K562 (cell line): ENCODE data around the gene AHNAK. TPM values are rescaled to one million over a fixed set of nuclear protein-coding genes. Genes with fewer than 3 reads are reported as not detected.
A peak's percentile ranks its signal among the peaks of the same experiment; 100 is the strongest.

ENCODE experiments used
- KDM2B ChIP-seq: fragments of 250-450 bp; sonication (Bioruptor Pico); IDR thresholded peaks from 2 replicates; pipeline ENCODE4 v1.8.0; 2021; ENCODE audit warnings: mild to moderate bottlenecking, moderate library complexity
- POLR2G ChIP-seq: fragments of 200-400 bp; formaldehyde crosslinking; IDR thresholded peaks from 2 replicates; pipeline ENCODE4 v1.6.1; 2017; ENCODE audit warnings: low read depth, mild to moderate bottlenecking, antibody characterized with exemption, low read length, moderate library complexity
- SMC3 ChIP-seq: conservative IDR thresholded peaks from 2 replicates; pipeline ENCODE4 v1.6.1; 2011; ENCODE audit warnings: low read depth, low read length, improper control_type of control experiment; ENCODE audit not compliant: insufficient read depth
- THAP12 ChIP-seq: fragments of 250-450 bp; sonication (Bioruptor Pico); IDR thresholded peaks from 2 replicates; pipeline ENCODE4 v1.9.0; 2021; ENCODE audit warnings: mild to moderate bottlenecking, inconsistent platforms
- ZNF274 ChIP-seq: IDR thresholded peaks from 2 replicates; pipeline ENCODE4 v1.6.1; 2011; ENCODE audit warnings: low read depth, mild to moderate bottlenecking, low read length, moderate library complexity, borderline replicate concordance
- ZNF398 ChIP-seq: fragments of 250-450 bp; sonication (Bioruptor Pico); IDR thresholded peaks from 2 replicates; pipeline ENCODE4 v1.8.0; 2021; ENCODE audit warnings: moderate library complexity, mild to moderate bottlenecking, inconsistent platforms
- ZNF785 ChIP-seq: fragments of 250-450 bp; sonication (Bioruptor Pico); IDR thresholded peaks from 2 replicates; pipeline ENCODE4 v1.4.0; 2020; ENCODE audit warnings: mild to moderate bottlenecking
- polyA plus RNA-seq, 8 experiments: library from polyadenylated mRNA; depleted of rRNA in 4 of 8; stranded (reverse) in 5 of 8; unstranded in 3 of 8; fragments of >200 nt; fragmentation: Nextera tagmentation in 2 of 8; fragmentation: Illumina TruSeq in 1 of 8; extraction: Ambion mirVana in 2 of 8; extraction: Trizol in 1 of 8; gene quantifications; 2 replicates each; pipeline versions ENCODE4 v1.2.1 to v1.2.3, GENCODE V29; 2011 to 2014; ENCODE audit warnings: inconsistent platforms in 1 of 8, missing spikeins in 1 of 8
- total RNA-seq, 7 experiments: library from RNA; depleted of rRNA in 6 of 7; stranded (reverse); fragments of >200 nt in 6 of 7; fragmentation: Illumina TruSeq in 2 of 7; extraction: Trizol in 2 of 7; gene quantifications; 2 replicates each; pipeline versions ENCODE4 v1.2.1 to v1.2.3, GENCODE V29; 2011 to 2021; ENCODE audit warnings: low replicate concordance in 1 of 7
- TF ChIP-seq, protein P1 (sequence below): fragments of 450-650 bp; IDR thresholded peaks from 2 replicates; pipeline ENCODE4 v1.7.0; 2016; ENCODE audit warnings: borderline replicate concordance
- TF ChIP-seq, protein P2 (sequence below): sonication (generic); formaldehyde crosslinking; IDR thresholded peaks from 2 replicates; pipeline ENCODE4 v1.8.1; 2023; ENCODE audit warnings: missing genetic modification reagents, mild to moderate bottlenecking, borderline replicate concordance
- TF ChIP-seq, protein P3 (sequence below): fragments of 250-450 bp; sonication (Bioruptor Pico); IDR thresholded peaks from 2 replicates; pipeline ENCODE4 v1.8.0; 2021; ENCODE audit warnings: moderate library complexity, mild to moderate bottlenecking, inconsistent platforms

AHNAK gene
- total and polyA plus RNA-seq, 9 of the 15 experiments (the other 6 are each of a cell fraction or from before 2014, with no cell fraction given): 1.5 to 89.7 (median 45.0) TPM

DNA sequence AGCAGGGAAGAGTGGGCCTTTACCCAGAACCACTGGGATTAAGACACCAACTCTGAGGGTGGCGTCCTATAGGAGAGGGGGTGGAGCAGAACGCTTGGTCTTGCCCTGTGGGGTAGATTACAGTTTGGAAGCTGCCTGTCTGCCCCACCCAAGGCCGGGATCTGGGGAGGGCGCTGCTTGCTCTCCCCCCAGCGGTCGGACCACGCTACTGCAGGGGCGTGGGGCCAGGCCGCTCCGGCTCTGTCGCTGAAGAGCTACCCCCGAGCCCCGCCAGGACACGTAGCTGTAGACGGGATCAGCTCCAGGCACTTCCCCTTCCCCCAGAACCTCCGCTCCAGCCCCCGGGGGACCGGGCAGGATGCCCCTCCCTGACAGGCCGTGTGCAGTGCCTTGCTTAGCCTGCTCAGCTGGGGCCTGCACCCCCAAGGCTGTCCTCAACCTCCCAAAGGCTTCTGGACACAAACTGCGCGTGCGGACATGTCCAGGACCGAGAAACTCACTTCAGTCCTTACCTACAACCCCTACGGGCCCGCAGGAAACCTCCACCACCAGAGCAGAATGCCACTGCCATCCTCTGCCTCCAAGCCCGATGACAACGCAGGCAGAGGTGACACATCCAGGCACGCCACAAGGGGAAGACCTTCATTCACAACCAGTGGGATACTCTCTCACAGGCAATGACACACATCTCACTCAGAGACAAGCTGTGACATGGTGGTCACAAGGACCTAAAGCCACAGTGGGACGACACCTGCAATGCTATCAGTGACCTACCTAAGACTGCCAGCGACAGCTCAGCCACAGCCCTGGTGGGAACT lies 3.6 kb downstream of the AHNAK start (continued):
- no peak for TF ChIP-seq THAP12
- TF ChIP-seq, protein P1, sequence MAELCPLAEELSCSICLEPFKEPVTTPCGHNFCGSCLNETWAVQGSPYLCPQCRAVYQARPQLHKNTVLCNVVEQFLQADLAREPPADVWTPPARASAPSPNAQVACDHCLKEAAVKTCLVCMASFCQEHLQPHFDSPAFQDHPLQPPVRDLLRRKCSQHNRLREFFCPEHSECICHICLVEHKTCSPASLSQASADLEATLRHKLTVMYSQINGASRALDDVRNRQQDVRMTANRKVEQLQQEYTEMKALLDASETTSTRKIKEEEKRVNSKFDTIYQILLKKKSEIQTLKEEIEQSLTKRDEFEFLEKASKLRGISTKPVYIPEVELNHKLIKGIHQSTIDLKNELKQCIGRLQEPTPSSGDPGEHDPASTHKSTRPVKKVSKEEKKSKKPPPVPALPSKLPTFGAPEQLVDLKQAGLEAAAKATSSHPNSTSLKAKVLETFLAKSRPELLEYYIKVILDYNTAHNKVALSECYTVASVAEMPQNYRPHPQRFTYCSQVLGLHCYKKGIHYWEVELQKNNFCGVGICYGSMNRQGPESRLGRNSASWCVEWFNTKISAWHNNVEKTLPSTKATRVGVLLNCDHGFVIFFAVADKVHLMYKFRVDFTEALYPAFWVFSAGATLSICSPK: no peak
- no peak; the same call in 1 of the 2 replicates for TF ChIP-seq KDM2B (CRISPR knock-in tag)
- no peak for TF ChIP-seq ZNF785 (CRISPR knock-in tag)
- peak; percentile 37; the same call in 1 of the 2 replicates for TF ChIP-seq POLR2G
- TF ChIP-seq ZNF398 (CRISPR knock-in tag): no peak
- TF ChIP-seq, protein P2, sequence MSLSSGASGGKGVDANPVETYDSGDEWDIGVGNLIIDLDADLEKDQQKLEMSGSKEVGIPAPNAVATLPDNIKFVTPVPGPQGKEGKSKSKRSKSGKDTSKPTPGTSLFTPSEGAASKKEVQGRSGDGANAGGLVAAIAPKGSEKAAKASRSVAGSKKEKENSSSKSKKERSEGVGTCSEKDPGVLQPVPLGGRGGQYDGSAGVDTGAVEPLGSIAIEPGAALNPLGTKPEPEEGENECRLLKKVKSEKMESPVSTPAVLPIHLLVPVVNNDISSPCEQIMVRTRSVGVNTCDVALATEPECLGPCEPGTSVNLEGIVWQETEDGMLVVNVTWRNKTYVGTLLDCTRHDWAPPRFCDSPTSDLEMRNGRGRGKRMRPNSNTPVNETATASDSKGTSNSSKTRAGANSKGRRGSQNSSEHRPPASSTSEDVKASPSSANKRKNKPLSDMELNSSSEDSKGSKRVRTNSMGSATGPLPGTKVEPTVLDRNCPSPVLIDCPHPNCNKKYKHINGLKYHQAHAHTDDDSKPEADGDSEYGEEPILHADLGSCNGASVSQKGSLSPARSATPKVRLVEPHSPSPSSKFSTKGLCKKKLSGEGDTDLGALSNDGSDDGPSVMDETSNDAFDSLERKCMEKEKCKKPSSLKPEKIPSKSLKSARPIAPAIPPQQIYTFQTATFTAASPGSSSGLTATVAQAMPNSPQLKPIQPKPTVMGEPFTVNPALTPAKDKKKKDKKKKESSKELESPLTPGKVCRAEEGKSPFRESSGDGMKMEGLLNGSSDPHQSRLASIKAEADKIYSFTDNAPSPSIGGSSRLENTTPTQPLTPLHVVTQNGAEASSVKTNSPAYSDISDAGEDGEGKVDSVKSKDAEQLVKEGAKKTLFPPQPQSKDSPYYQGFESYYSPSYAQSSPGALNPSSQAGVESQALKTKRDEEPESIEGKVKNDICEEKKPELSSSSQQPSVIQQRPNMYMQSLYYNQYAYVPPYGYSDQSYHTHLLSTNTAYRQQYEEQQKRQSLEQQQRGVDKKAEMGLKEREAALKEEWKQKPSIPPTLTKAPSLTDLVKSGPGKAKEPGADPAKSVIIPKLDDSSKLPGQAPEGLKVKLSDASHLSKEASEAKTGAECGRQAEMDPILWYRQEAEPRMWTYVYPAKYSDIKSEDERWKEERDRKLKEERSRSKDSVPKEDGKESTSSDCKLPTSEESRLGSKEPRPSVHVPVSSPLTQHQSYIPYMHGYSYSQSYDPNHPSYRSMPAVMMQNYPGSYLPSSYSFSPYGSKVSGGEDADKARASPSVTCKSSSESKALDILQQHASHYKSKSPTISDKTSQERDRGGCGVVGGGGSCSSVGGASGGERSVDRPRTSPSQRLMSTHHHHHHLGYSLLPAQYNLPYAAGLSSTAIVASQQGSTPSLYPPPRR (CRISPR knock-in tag): no peak
- peak; percentile 92 for TF ChIP-seq SMC3
- TF ChIP-seq, protein P3, sequence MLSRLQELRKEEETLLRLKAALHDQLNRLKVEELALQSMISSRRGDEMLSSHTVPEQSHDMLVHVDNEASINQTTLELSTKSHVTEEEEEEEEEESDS (CRISPR knock-in tag): no peak
- no peak for TF ChIP-seq ZNF274
